NCI-H345 treated with DMSO at 0.1 percent for 48 hours (cell line): ENCODE results near the gene TECR.
"Not testable (repeated sequence)": the region's sequence is repeated elsewhere in the genome, so short reads cannot be mapped to it uniquely, and the experiment has no call there.

Experiments
- DNase-seq: peaks from one replicate; lab custom pipeline; 2025; ENCODE audit not compliant: unreplicated experiment; lab: John Stamatoyannopoulos, UW

Gene TECR

GRCh38 chr19:14533450-14533849 lies 4.1 kb downstream of the TECR start:
- DNase-seq, result no peak

GRCh38 chr19:14536926-14537692 lies 7.7 kb downstream of the TECR start:
- DNase-seq, result no peak

GRCh38 chr19:14540741-14541525 lies 11.5 kb downstream of the TECR start:
- DNase-seq, result no peak

GRCh38 chr19:14541979-14542378 lies 12.6 kb downstream of the TECR start:
- DNase-seq, result not testable (repeated sequence)

GRCh38 chr19:14542711-14543328 lies 13.4 kb downstream of the TECR start:
- DNase-seq, result no peak

- no peak for DNase-seq
These were observed 14.7 kb downstream of the TECR start for GRCh38 chr19:14544047-14544446.

GRCh38 chr19:14544977-14545715 lies 15.8 kb downstream of the TECR start:
- DNase-seq, result peak; percentile 89

- no peak for DNase-seq
These were observed 16.3 kb downstream of the TECR start for GRCh38 chr19:14545716-14546082.

- no peak for DNase-seq
These were observed 20.9 kb downstream of the TECR start for GRCh38 chr19:14550201-14550754.

- DNase-seq, result not testable (repeated sequence)
These were observed 22.0 kb downstream of the TECR start for GRCh38 chr19:14551134-14552005.

- not testable (repeated sequence) for DNase-seq
These were observed 22.6 kb downstream of the TECR start for GRCh38 chr19:14552006-14552360.

GRCh38 chr19:14553042-14553938 lies 23.9 kb downstream of the TECR start:
- DNase-seq, result no peak

GRCh38 chr19:14553939-14554243 lies 24.5 kb downstream of the TECR start:
- DNase-seq, result no peak

GRCh38 chr19:14554382-14554812 lies 25.0 kb downstream of the TECR start:
- DNase-seq, result no peak

- DNase-seq, result no peak
These were observed 26.7 kb downstream of the TECR start for GRCh38 chr19:14555918-14556661.

- DNase-seq, result peak; percentile 2
These were observed 27.3 kb downstream of the TECR start for GRCh38 chr19:14556662-14557188.

GRCh38 chr19:14558370-14559066 lies 29.1 kb downstream of the TECR start:
- DNase-seq, result no peak
